HL-60 (cell line): ENCODE results near the gene BTBD17.

ENCODE experiments used
- GABPA ChIP-seq: IDR thresholded peaks from 2 replicates; pipeline ENCODE4 v1.6.1; 2012; ENCODE audit warnings: low read depth
- POLR2AphosphoS5 ChIP-seq: IDR thresholded peaks from 2 replicates; pipeline ENCODE4 v1.6.1; 2012; ENCODE audit warnings: low read depth
- TF ChIP-seq, protein P1 (sequence below): IDR thresholded peaks from one replicate; pipeline ENCODE4 v1.5.1; 2011; ENCODE audit warnings: low read length, control low read depth, inconsistent platforms; ENCODE audit not compliant: insufficient read depth
- TF ChIP-seq, protein P2 (sequence below): IDR thresholded peaks from 2 replicates; pipeline ENCODE4 v1.6.1; 2012; ENCODE audit warnings: low read depth; ENCODE audit not compliant: insufficient replicate concordance

GRCh38 chr17:74353446-74354060, 8.1 kb downstream of the BTBD17 start:
- TF ChIP-seq, protein P1, sequence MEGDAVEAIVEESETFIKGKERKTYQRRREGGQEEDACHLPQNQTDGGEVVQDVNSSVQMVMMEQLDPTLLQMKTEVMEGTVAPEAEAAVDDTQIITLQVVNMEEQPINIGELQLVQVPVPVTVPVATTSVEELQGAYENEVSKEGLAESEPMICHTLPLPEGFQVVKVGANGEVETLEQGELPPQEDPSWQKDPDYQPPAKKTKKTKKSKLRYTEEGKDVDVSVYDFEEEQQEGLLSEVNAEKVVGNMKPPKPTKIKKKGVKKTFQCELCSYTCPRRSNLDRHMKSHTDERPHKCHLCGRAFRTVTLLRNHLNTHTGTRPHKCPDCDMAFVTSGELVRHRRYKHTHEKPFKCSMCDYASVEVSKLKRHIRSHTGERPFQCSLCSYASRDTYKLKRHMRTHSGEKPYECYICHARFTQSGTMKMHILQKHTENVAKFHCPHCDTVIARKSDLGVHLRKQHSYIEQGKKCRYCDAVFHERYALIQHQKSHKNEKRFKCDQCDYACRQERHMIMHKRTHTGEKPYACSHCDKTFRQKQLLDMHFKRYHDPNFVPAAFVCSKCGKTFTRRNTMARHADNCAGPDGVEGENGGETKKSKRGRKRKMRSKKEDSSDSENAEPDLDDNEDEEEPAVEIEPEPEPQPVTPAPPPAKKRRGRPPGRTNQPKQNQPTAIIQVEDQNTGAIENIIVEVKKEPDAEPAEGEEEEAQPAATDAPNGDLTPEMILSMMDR = no peak
- TF ChIP-seq POLR2AphosphoS5 = no peak
- TF ChIP-seq, protein P2, sequence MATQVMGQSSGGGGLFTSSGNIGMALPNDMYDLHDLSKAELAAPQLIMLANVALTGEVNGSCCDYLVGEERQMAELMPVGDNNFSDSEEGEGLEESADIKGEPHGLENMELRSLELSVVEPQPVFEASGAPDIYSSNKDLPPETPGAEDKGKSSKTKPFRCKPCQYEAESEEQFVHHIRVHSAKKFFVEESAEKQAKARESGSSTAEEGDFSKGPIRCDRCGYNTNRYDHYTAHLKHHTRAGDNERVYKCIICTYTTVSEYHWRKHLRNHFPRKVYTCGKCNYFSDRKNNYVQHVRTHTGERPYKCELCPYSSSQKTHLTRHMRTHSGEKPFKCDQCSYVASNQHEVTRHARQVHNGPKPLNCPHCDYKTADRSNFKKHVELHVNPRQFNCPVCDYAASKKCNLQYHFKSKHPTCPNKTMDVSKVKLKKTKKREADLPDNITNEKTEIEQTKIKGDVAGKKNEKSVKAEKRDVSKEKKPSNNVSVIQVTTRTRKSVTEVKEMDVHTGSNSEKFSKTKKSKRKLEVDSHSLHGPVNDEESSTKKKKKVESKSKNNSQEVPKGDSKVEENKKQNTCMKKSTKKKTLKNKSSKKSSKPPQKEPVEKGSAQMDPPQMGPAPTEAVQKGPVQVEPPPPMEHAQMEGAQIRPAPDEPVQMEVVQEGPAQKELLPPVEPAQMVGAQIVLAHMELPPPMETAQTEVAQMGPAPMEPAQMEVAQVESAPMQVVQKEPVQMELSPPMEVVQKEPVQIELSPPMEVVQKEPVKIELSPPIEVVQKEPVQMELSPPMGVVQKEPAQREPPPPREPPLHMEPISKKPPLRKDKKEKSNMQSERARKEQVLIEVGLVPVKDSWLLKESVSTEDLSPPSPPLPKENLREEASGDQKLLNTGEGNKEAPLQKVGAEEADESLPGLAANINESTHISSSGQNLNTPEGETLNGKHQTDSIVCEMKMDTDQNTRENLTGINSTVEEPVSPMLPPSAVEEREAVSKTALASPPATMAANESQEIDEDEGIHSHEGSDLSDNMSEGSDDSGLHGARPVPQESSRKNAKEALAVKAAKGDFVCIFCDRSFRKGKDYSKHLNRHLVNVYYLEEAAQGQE = no peak
- TF ChIP-seq GABPA = no peak
